Chondrocyte (in vitro differentiated cells): ENCODE data around the gene SLC7A6. TPM values are rescaled to one million over a fixed set of nuclear protein-coding genes. Genes with fewer than 3 reads are reported as not detected.

Experiments used
- DNase-seq: peaks from one replicate; pipeline ENCODE4 v3.0.0; 2021; ENCODE audit warnings: mixed read lengths, low spot score
- H3K27ac Mint-ChIP-seq: one replicate; pipeline ENCODE4 v1.8.0; 2021; ENCODE audit warnings: mild to moderate bottlenecking, moderate library complexity, mixed read lengths; ENCODE audit not compliant: unreplicated experiment
- H3K27me3 Mint-ChIP-seq: 2 replicates; pipeline ENCODE4 v1.8.0; 2021; ENCODE audit warnings: low read depth, mixed read lengths
- H3K36me3 Mint-ChIP-seq: 2 replicates; pipeline ENCODE4 v1.8.0; 2021; ENCODE audit warnings: low read depth, mixed read lengths
- H3K4me1 Mint-ChIP-seq: 2 replicates; pipeline ENCODE4 v1.8.0; 2021; ENCODE audit warnings: low read depth, mild to moderate bottlenecking, mixed read lengths
- H3K4me3 Mint-ChIP-seq: one replicate; pipeline ENCODE4 v1.8.0; 2021; ENCODE audit warnings: mild to moderate bottlenecking, moderate library complexity, mixed read lengths; ENCODE audit not compliant: unreplicated experiment
- H3K9me3 Mint-ChIP-seq: 2 replicates; pipeline ENCODE4 v1.8.0; 2021; ENCODE audit warnings: low read depth, mixed read lengths
- total RNA-seq: library from RNA; stranded (reverse); gene quantifications from 3 replicates; pipeline ENCODE4 v1.2.1, GENCODE V29; 2021
- TF ChIP-seq, protein P1 (sequence below): fragments of 200-600 bp; sonication (generic); IDR thresholded peaks from 2 replicates; pipeline ENCODE4 v1.5.0; 2021; ENCODE audit warnings: antibody characterized with exemption, mild to moderate bottlenecking, moderate library complexity

The SLC7A6 gene
- total RNA-seq, 1 donor from 2014 or later = 55.9 TPM

DNA sequence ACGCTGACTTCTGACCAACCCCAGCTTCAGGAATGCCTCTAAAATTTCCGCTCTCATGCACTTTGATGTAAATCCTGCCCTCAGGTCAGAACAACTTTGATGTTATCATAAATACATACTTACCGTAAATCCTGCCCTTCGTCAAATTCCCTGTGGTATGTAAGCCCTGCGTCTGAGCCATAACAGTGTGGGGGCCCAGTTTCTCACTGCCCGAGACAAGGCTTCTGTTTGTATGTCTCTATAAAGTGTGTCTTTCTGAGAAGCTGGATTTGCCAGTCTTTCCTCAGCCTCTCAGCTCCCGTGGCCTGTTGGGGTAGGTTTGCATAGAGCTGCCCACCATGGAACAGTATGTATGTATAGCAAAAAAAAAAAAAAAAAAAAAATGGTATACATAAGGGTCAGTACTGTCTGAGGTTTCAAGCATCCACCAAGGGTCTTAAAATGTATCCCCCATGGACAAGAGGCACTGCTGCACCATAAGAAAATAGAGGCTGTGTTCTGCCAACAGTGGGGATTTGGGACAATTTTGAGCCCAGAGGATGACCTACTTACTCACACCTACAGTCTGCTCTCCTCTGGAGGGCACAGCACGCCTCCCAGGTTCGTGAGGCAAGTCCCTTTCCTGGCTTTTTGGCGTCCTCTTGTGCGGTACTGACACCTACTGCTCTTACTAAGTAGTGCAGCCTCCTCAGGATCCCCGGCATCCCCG is 64.0 kb downstream of the SLC7A6 start:
- H3K27ac Mint-ChIP-seq = no peak overlapping the region
- TF ChIP-seq, protein P1, sequence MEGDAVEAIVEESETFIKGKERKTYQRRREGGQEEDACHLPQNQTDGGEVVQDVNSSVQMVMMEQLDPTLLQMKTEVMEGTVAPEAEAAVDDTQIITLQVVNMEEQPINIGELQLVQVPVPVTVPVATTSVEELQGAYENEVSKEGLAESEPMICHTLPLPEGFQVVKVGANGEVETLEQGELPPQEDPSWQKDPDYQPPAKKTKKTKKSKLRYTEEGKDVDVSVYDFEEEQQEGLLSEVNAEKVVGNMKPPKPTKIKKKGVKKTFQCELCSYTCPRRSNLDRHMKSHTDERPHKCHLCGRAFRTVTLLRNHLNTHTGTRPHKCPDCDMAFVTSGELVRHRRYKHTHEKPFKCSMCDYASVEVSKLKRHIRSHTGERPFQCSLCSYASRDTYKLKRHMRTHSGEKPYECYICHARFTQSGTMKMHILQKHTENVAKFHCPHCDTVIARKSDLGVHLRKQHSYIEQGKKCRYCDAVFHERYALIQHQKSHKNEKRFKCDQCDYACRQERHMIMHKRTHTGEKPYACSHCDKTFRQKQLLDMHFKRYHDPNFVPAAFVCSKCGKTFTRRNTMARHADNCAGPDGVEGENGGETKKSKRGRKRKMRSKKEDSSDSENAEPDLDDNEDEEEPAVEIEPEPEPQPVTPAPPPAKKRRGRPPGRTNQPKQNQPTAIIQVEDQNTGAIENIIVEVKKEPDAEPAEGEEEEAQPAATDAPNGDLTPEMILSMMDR = peak; percentile 92

DNA sequence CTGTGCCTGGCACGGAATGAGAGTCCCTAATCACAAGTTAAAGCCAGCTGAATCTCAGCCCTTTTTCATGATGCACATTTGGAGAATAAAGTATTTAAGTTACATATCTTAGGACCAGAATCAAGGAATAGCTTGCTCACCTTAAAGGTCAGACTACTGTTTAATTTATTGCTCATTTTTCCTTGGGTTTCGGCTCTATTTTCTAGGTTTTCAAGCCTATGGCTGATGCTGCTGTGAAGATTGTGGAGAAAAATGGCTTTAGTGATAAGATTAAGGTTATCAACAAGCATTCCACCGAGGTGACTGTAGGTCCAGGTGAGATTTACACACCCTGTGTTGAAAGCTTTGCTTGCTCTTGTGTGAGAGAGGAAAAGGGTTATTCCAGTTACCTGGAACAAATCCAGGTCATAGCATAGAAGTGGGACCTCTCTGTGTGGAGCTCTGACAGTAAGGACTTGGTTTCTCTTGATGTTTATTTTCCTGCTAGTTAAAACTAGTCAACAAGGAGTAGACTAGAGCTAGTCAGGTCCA is 64.6 kb downstream of the SLC7A6 start:
- Mint-ChIP-seq H3K9me3 (no peaks in the 10 kb centered on the region), H3K4me1 (peaks cover 18% of the 10 kb centered on the region), H3K27ac (no peak overlapping the region), H3K27me3 (no peaks in the 10 kb centered on the region), H3K36me3 (peaks cover 8% of the 10 kb centered on the region), H3K4me3 (no peak overlapping the region)
- TF ChIP-seq, protein P1 = peak; percentile 55
- no peak for DNase-seq

More for the DNA sequence above, 64.0 kb downstream of the SLC7A6 start:
- Mint-ChIP-seq H3K36me3 (peaks cover 8% of the 10 kb centered on the region), H3K4me1 (peaks cover 17% of the 10 kb centered on the region), H3K27me3 (no peaks in the 10 kb centered on the region), H3K9me3 (no peaks in the 10 kb centered on the region), H3K4me3 (no peak overlapping the region)
- no peak for DNase-seq

DNA sequence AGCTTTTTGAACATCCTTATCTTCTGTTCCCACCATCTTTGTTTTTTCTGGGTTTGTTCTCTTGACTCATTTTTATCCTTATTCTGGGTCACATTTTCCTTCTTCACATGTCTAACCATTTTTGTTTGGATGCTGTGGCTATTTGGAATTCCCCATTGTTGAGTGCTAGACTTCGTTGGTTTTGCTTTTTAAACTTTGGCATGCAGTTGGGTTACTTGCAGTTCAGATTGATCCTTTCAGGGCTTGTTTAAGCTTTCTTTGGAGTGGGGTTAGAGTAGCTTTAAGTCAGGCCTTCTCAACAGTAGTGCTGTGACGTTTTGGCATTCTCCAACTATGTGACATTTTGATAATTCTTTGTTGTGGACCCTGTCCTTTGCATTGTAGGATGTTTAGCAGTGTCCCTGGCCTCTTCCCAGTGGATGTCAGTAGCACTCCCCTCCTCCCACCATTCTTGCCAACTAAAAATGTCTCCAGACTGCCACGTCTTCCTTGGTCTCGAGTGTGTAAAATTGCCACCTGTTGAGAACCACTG is 67.6 kb downstream of the SLC7A6 start:
- Mint-ChIP-seq H3K27me3 (no peaks in the 10 kb centered on the region), H3K9me3 (no peaks in the 10 kb centered on the region), H3K27ac (peak overlapping the region; percentile 80), H3K4me1 (peaks cover 23% of the 10 kb centered on the region), H3K4me3 (no peak overlapping the region), H3K36me3 (peaks cover 11% of the 10 kb centered on the region)
- DNase-seq = no peak
- TF ChIP-seq, protein P1 = no peak

DNA sequence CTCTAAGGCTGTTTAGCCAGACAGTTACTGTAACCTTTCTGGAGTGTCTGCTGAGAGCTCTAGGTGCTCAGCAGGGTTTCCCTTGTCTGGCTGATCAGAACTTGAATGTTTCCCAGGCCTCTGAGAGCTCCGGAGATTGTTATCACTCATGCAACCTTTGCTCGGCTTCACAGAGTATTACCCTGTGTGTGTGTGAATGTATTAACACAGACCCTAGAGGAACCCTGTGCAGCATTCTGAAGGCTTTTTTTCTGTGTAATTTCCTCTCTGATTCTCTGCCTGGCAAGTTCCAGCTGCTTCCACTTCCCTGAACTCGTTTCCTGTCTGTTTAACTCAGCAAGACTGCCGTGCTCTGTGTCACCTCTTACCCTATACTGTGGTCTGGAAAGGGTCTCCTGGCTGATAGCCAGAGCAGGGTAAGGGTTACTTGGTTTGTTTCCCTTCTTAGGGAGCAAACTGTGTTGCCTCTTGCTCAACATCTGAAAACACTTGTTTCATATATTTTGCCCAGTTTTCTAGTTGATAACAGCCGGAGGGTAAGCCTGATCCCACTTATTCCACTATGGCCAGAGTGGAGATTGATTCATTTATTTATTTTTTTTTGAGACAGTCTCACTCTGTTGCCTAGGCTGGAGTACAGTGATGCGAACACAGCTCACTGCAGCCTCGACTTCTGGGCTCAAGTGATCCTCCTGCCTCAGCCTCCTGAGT is 68.2 kb downstream of the SLC7A6 start:
- no peak for DNase-seq
- Mint-ChIP-seq H3K4me3 (no peak overlapping the region), H3K27me3 (no peaks in the 10 kb centered on the region)

DNA sequence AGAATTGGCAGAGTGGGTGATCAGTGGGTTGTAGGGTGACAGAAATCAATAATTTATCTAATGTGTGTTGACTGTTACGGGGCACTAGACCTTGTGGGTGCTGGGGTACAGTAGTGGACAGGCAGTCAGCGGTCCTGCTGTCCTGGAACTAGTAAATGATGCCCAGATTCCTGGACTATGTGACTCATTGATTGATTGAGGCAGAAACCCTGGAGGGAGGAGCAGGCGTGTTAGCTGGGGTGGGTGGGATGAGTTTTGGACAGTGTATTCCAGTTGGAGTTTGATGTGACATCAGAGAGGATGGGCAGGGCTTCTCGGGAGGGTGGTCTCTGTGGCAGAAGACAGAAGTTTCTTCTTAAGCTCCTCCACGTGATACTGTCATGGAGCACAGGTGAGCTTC is 70.8 kb downstream of the SLC7A6 start:
- no peaks in the 10 kb centered on the region for H3K27me3 Mint-ChIP-seq
- TF ChIP-seq, protein P1 = no peak
- H3K4me3 Mint-ChIP-seq = no peak overlapping the region
- H3K27ac Mint-ChIP-seq = no peak overlapping the region
- DNase-seq = no peak
- no peaks in the 10 kb centered on the region for H3K9me3 Mint-ChIP-seq
- peaks cover 28% of the 10 kb centered on the region for H3K36me3 Mint-ChIP-seq
- H3K4me1 Mint-ChIP-seq = peaks cover 18% of the 10 kb centered on the region

More for the DNA sequence above, 68.2 kb downstream of the SLC7A6 start:
- TF ChIP-seq, protein P1 = no peak
- Mint-ChIP-seq H3K36me3 (peaks cover 15% of the 10 kb centered on the region), H3K9me3 (no peaks in the 10 kb centered on the region), H3K27ac (peak overlapping the region; percentile 80), H3K4me1 (peaks cover 23% of the 10 kb centered on the region)
